NB4 (cell line): ENCODE measurements around the gene DSCAML1.

Experiments
- POLR2A ChIP-seq: IDR thresholded peaks from 2 replicates; pipeline ENCODE4 v1.6.1; 2011; ENCODE audit warnings: mild to moderate bottlenecking; ENCODE audit not compliant: insufficient read length; ENCODE audit errors: extremely low read depth
- TF ChIP-seq, protein P1 (sequence below): IDR thresholded peaks from one replicate; pipeline ENCODE4 v1.5.1; 2012; ENCODE audit warnings: low read depth, low read length
- TF ChIP-seq, protein P2 (sequence below): IDR thresholded peaks from 2 replicates; pipeline ENCODE4 v1.6.1; 2011; ENCODE audit warnings: low read depth, low read length

DNA sequence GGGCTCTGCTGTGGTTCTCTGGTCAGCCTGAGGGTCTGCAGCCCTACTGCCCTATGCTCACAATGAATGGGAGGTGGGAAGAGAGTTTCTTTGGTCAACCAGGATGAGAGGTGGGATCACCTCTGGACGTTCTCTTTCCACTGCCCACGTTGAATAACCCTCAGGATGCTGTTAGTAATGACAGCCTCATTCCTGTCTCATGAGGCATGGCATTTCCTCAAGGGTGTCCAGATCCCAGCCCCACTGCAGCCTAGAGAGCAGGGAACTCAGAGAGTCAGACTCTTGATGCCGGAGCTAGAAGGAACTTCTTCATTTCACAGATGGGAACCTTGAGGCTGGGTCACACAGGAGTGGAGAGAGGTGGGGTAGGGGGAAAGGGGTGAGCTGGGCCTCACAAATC is 273.3 kb downstream of the DSCAML1 start:
- no peak for TF ChIP-seq POLR2A
- TF ChIP-seq, protein P1, sequence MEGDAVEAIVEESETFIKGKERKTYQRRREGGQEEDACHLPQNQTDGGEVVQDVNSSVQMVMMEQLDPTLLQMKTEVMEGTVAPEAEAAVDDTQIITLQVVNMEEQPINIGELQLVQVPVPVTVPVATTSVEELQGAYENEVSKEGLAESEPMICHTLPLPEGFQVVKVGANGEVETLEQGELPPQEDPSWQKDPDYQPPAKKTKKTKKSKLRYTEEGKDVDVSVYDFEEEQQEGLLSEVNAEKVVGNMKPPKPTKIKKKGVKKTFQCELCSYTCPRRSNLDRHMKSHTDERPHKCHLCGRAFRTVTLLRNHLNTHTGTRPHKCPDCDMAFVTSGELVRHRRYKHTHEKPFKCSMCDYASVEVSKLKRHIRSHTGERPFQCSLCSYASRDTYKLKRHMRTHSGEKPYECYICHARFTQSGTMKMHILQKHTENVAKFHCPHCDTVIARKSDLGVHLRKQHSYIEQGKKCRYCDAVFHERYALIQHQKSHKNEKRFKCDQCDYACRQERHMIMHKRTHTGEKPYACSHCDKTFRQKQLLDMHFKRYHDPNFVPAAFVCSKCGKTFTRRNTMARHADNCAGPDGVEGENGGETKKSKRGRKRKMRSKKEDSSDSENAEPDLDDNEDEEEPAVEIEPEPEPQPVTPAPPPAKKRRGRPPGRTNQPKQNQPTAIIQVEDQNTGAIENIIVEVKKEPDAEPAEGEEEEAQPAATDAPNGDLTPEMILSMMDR = no peak
- TF ChIP-seq, protein P2, sequence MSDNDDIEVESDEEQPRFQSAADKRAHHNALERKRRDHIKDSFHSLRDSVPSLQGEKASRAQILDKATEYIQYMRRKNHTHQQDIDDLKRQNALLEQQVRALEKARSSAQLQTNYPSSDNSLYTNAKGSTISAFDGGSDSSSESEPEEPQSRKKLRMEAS = no peak
